Breast epithelium (tissue), 4 donors: ENCODE results near the gene UMAD1. TPM values are rescaled to one million over a fixed set of nuclear protein-coding genes. Genes with fewer than 3 reads are reported as not detected.

Experiments used
- DNase-seq, 2 donors: peaks; one replicate each; pipeline ENCODE4 v3.0.0-alpha.2; 2019; ENCODE audit warnings: low spot score in 2 of 2
- H3K27ac ChIP-seq, 2 donors: fragments of 200-600 bp; sonication (generic) in 1 of 2; one replicate each; pipeline ENCODE4 v1.5.1; 2016 to 2019; ENCODE audit warnings: mild to moderate bottlenecking in 1 of 2
- H3K27me3 ChIP-seq, 2 donors: fragments of 200-600 bp; sonication (generic) in 1 of 2; one replicate each; pipeline versions ENCODE4 v1.5.1 to v1.6.0; 2017 to 2019; ENCODE audit warnings: control low read depth in 1 of 2, mild to moderate bottlenecking in 1 of 2
- H3K36me3 ChIP-seq: fragments of 200-600 bp; one replicate; pipeline ENCODE4 v1.5.1; 2019
- H3K4me1 ChIP-seq, 2 donors: fragments of 200-600 bp; sonication (generic); one replicate each; pipeline ENCODE4 v1.5.1; 2016 to 2019; ENCODE audit warnings: control low read depth in 1 of 2
- H3K4me3 ChIP-seq, 3 donors: fragments of 200-600 bp; sonication (generic); 1 replicate in 2 of 3; 2 replicates in 1 of 3; pipeline ENCODE4 v1.5.1; 2016 to 2019; ENCODE audit warnings: mild to moderate bottlenecking in 3 of 3, moderate library complexity in 2 of 3
- H3K9me3 ChIP-seq, 2 donors: fragments of 200-600 bp; sonication (generic) in 1 of 2; one replicate each; pipeline ENCODE4 v1.5.1; 2016 to 2019; ENCODE audit warnings: control low read depth in 1 of 2
- CTCF ChIP-seq, 3 donors: fragments of 450-650 bp; IDR thresholded peaks; one replicate each; pipeline ENCODE4 v1.5.1; 2016 to 2017; ENCODE audit warnings: antibody characterized with exemption in 3 of 3, mild to moderate bottlenecking in 3 of 3, moderate library complexity in 3 of 3
- POLR2A ChIP-seq: fragments of 450-650 bp; IDR thresholded peaks from one replicate; pipeline ENCODE4 v1.6.1; 2016; ENCODE audit warnings: antibody characterized with exemption, mild to moderate bottlenecking, moderate library complexity
- POLR2AphosphoS5 ChIP-seq, 3 donors: sonication (generic); formaldehyde crosslinking; IDR thresholded peaks; one replicate each; pipeline ENCODE4 v1.6.1; 2017; ENCODE audit warnings: antibody characterized with exemption in 3 of 3
- intact Hi-C: fragments of 100-400 bp; cut with DNase I; formaldehyde crosslinking; loops from one replicate; pipeline ENCODE4 v1.15.1; 2023; ENCODE audit warnings: low total_unique reads
- total RNA-seq, 3 donors: library from RNA; depleted of rRNA; stranded (reverse); fragments of >200 nt; gene quantifications; one replicate each; pipeline ENCODE4 v1.1.0, GENCODE V29; 2016

Gene UMAD1
- total RNA-seq, 3 donors from 2014 or later, result 13.6 to 25.6 (median 17.7) TPM

- H3K36me3 ChIP-seq, result no peaks in the 10 kb centered on the region
- intact Hi-C loops, result no loop called here
- H3K4me1 ChIP-seq, result no peaks in the 10 kb centered on the region
- no peaks in the 10 kb centered on the region for H3K9me3 ChIP-seq
- no peak overlapping the region for H3K27ac ChIP-seq
- H3K27me3 ChIP-seq, result no peaks in the 10 kb centered on the region
- no peak for TF ChIP-seq POLR2A
- no peak for TF ChIP-seq POLR2AphosphoS5 (IDR thresholded peaks at IDR 0.05)
- DNase-seq, result no peak
- H3K4me3 ChIP-seq, result peak overlapping the region in 1 of 3 donors; percentile 26
Observed at GRCh38 chr7:7920481-7920880, 279.9 kb downstream of the UMAD1 start.

- Histone ChIP-seq H3K4me3 (no peak overlapping the region), H3K36me3 (no peaks in the 10 kb centered on the region), H3K4me1 (no peaks in the 10 kb centered on the region), H3K27me3 (no peaks in the 10 kb centered on the region), H3K9me3 (no peaks in the 10 kb centered on the region), H3K27ac (no peak overlapping the region)
- no peak for DNase-seq
- intact Hi-C loops, result no loop called here
- TF ChIP-seq CTCF (IDR thresholded peaks at IDR 0.05) (no peak), POLR2AphosphoS5 (IDR thresholded peaks at IDR 0.05) (no peak), POLR2A (no peak)
Observed at GRCh38 chr7:7921830-7922229, 281.3 kb downstream of the UMAD1 start.

GRCh38 chr7:7922684-7923385, 282.3 kb downstream of the UMAD1 start:
- no peaks in the 10 kb centered on the region for H3K27me3 ChIP-seq
- intact Hi-C loops, result no loop called here
- DNase-seq, result no peak
- H3K4me3 ChIP-seq, result no peak overlapping the region
- H3K27ac ChIP-seq, result no peak overlapping the region
- TF ChIP-seq POLR2A, result no peak
- no peak for TF ChIP-seq POLR2AphosphoS5 (IDR thresholded peaks at IDR 0.05)
- no peak for TF ChIP-seq CTCF (IDR thresholded peaks at IDR 0.05)
- H3K9me3 ChIP-seq, result no peaks in the 10 kb centered on the region
- H3K36me3 ChIP-seq, result no peaks in the 10 kb centered on the region
- H3K4me1 ChIP-seq, result no peaks in the 10 kb centered on the region

- DNase-seq, result no peak
- H3K27ac ChIP-seq, result no peak overlapping the region
- H3K9me3 ChIP-seq, result no peaks in the 10 kb centered on the region
- TF ChIP-seq CTCF (IDR thresholded peaks at IDR 0.05) (no peak), POLR2A (no peak), POLR2AphosphoS5 (IDR thresholded peaks at IDR 0.05) (no peak)
- H3K4me3 ChIP-seq, result no peak overlapping the region
- H3K4me1 ChIP-seq, result no peaks in the 10 kb centered on the region
- intact Hi-C loops, result no loop called here
- H3K27me3 ChIP-seq, result no peaks in the 10 kb centered on the region
- H3K36me3 ChIP-seq, result no peaks in the 10 kb centered on the region
Observed at GRCh38 chr7:7923818-7924217, 283.3 kb downstream of the UMAD1 start.

GRCh38 chr7:7924303-7924702, 283.8 kb downstream of the UMAD1 start:
- H3K27ac ChIP-seq, result no peak overlapping the region
- H3K9me3 ChIP-seq, result no peaks in the 10 kb centered on the region
- no peak for DNase-seq
- no peaks in the 10 kb centered on the region for H3K4me1 ChIP-seq
- no peak overlapping the region for H3K4me3 ChIP-seq
- TF ChIP-seq POLR2AphosphoS5 (IDR thresholded peaks at IDR 0.05), result no peak
- TF ChIP-seq CTCF (IDR thresholded peaks at IDR 0.05), result no peak
- no peak for TF ChIP-seq POLR2A
- no peaks in the 10 kb centered on the region for H3K36me3 ChIP-seq
- H3K27me3 ChIP-seq, result no peaks in the 10 kb centered on the region
- intact Hi-C loops, result no loop called here

Other genes starting within 250 kb of the UMAD1 start
- gene COL28A1, start 104.9 kb upstream of the UMAD1 start, total RNA-seq, result 1 to 10 TPM; 1.1 to 5.7 (median 4.9) TPM
- gene MIOS, start 73.9 kb upstream of the UMAD1 start, total RNA-seq, result 10 to 100 TPM; 35.0 to 59.9 (median 56.7) TPM
- gene RPA3, start 77.9 kb downstream of the UMAD1 start, total RNA-seq, result 10 to 100 TPM; 18.7 to 24.6 (median 22.3) TPM